ACC112 (cell line): Measurements from ENCODE around the gene TCFL5.

Experiments
- H2AFZ ChIP-seq: fragments of 200-600 bp; sonication (generic); one replicate; pipeline ENCODE4 v1.6.0; 2017; ENCODE audit warnings: antibody characterized with exemption, low read length; ENCODE audit not compliant: unreplicated experiment
- H3K27ac ChIP-seq: fragments of 200-600 bp; sonication (generic); 2 replicates; pipeline ENCODE4 v1.5.1; 2014; ENCODE audit warnings: low read depth, mild to moderate bottlenecking, antibody characterized with exemption, low read length, moderate library complexity
- H3K27me3 ChIP-seq: fragments of 200-600 bp; sonication (generic); 2 replicates; pipeline ENCODE4 v1.6.1; 2014; ENCODE audit warnings: mild to moderate bottlenecking, antibody characterized with exemption, low read length, moderate library complexity, mixed read lengths; ENCODE audit not compliant: insufficient read depth
- H3K36me3 ChIP-seq: fragments of 200-600 bp; sonication (generic); 2 replicates; pipeline ENCODE4 v1.6.1; 2016; ENCODE audit warnings: mild to moderate bottlenecking, antibody characterized with exemption, low read length, moderate library complexity, mixed read lengths; ENCODE audit not compliant: insufficient read depth
- H3K4me1 ChIP-seq: fragments of 200-600 bp; sonication (generic); one replicate; pipeline ENCODE4 v1.6.1; 2016; ENCODE audit warnings: low read length, mixed read lengths; ENCODE audit not compliant: insufficient read depth, unreplicated experiment, control insufficient read depth
- H3K4me3 ChIP-seq: fragments of 200-600 bp; sonication (generic); 2 replicates; pipeline ENCODE4 v1.5.1; 2014; ENCODE audit warnings: mild to moderate bottlenecking, low read depth, low read length
- H3K79me2 ChIP-seq: fragments of 200-600 bp; sonication (generic); one replicate; pipeline ENCODE4 v1.6.0; 2016; ENCODE audit warnings: low read length; ENCODE audit not compliant: control insufficient read depth, unreplicated experiment, insufficient read depth

The TCFL5 gene

GRCh38 chr20:62818592-62819493 lies 42.8 kb downstream of the TCFL5 start:
- no peaks in the 10 kb centered on the region for H3K36me3 ChIP-seq
- H3K27me3 ChIP-seq, result peaks cover 21% of the 10 kb centered on the region
- no peaks in the 10 kb centered on the region for H3K79me2 ChIP-seq
- no peak overlapping the region for H3K27ac ChIP-seq
- peaks cover 41% of the 10 kb centered on the region for H3K4me1 ChIP-seq
- H2AFZ ChIP-seq, result no peak overlapping the region
- 0 out of 2 replicates have a peak overlapping the region, but pooled peaks have one; percentile 4 for H3K4me3 ChIP-seq

DNA sequence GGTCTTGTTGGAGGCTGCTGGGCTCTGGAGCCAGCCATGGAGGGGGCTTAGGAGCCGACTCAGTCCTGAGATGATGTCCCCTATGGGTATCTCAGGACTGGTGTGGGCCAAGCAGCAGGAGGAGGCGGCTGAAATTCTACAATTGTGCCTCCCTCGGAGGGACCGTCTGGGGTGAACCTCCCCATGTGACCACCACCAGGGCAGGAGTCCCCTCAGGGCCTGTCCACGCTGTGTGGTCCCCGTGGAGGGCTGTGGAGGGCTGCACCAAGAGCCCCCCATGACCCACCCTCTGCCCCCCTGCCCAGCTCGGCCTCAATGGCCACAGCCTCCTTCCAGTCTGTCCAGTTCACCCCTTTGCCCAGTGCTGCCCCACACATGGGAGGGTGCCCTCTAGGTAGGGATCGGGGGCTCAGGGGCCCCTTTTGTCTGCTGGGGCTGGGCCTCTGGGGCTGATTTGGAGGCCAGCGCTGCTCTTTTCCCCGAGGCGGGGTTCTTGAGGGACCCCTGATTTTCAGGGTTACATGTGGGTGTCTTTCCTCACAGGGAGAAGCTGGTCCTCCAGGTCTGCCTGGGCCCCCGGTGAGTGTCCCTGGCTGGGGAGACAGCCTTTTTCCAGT lies 43.5 kb downstream of the TCFL5 start:
- H3K27me3 ChIP-seq, result peaks cover 21% of the 10 kb centered on the region
- no peak overlapping the region for H3K4me3 ChIP-seq
- peaks cover 41% of the 10 kb centered on the region for H3K4me1 ChIP-seq

DNA sequence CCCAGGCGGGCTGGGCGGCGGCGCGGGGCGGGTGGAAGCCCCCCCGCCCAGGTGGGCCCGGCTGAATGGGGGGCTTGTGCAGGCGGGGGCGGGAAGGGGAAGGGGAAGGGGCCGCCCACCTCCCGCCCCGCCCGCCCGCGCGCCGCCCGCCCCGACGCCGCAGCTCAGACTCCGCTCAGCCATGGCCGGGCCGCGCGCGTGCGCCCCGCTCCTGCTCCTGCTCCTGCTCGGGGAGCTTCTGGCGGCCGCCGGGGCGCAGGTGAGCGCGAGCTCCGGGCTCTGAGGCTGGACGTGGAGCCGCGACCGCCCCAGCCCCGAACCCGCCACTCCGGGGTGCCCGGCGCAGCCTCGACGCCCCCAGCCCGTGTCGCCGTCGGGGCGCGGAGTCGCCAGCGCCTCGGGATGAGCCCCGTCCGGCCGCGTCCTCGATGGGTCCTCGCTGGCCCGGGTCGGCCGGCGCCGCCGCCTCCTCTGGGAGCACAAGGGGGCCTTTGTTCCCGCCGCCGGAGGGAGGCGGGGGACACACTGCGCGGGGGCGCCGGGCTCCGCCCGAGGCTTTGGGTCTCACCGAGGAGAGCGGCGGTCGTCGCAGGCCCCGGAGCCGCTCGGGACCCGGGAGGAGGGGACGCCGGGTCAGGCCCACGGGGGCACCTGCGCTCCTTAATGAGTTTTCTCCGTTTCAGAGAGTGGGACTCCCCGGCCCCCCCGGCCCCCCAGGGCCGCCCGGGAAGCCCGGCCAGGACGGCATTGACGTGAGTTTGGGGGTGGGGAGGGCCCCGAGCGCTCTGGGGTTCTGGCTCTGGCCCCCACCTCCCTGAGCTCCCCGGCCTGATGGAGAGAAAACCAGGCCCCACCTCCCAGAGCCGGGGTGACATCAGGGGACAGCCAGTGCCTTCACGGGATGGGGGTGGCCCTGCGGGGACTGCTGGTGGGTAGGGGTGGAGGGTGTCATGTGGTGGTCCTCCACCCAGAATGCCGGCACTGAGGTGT lies 44.4 kb downstream of the TCFL5 start, which contains the start of gene COL9A3:
Gene COL9A3 (plus strand): TSS at position 167 of the 990 bp plus-strand sequence. CDS start 15 bp downstream, at position 182.
- peak within 1 kb of the TSS; percentile 69 for H3K4me3 ChIP-seq
- H2AFZ ChIP-seq, result no peak within 1 kb of the TSS
- no peak within 1 kb of the TSS for H3K27ac ChIP-seq

More for the DNA sequence above, 43.5 kb downstream of the TCFL5 start:
- Histone ChIP-seq H2AFZ (no peak overlapping the region), H3K79me2 (no peaks in the 10 kb centered on the region), H3K36me3 (no peaks in the 10 kb centered on the region), H3K27ac (no peak overlapping the region)

DNA sequence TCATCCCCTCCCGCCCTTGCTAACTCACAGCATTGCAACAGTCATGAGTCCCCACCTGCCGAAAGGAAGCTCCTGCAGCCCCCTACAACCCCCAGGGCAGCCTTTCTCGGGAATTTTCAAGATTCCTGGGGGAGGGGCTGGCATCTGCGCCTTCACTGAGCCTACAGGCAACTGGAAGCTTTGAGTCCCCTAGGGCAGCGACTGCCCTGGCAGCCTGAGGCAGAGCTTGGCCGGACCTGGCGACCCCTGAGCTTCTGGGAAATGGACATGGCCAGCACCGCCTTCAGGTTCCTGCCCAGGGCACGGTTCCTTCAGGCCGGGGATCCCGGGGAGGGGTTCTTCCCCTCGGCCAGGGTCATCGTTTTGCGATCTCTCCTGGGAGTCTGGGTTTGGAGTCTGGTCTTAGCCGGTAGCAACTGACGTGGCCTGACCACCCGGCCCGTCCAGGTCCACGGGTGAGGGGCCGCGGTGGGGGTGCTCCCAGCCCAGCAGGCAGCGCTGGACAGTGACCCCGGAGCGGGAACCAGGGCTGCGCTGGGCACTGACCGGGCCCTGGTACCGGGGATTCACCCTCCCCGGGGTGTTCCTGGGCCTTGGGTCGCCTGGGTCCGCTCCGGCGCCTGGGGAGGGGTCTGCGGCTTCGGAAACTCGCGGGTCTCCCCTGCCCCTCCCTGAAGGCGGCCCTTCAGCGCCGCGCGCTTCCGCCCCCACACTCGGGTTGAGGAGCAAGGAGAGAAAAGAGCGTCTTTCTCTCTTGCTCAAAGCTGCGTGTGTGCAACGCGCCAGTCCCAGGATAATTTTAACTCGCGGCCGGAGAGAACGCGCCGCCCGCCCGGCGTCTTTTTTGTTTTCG lies 45.4 kb downstream of the TCFL5 start:
- H2AFZ ChIP-seq, result no peak overlapping the region
- H3K27ac ChIP-seq, result no peak overlapping the region
- no peaks in the 10 kb centered on the region for H3K36me3 ChIP-seq
- peaks cover 41% of the 10 kb centered on the region for H3K4me1 ChIP-seq
- H3K79me2 ChIP-seq, result no peaks in the 10 kb centered on the region
- peak overlapping the region; percentile 69 for H3K4me3 ChIP-seq
- peaks cover 21% of the 10 kb centered on the region for H3K27me3 ChIP-seq

More for the DNA sequence above, 44.4 kb downstream of the TCFL5 start, which contains the start of gene COL9A3:
- Histone ChIP-seq H3K36me3 (no peaks in the 10 kb centered on the region), H3K4me1 (peaks cover 41% of the 10 kb centered on the region), H3K27me3 (peaks cover 21% of the 10 kb centered on the region), H3K79me2 (no peaks in the 10 kb centered on the region)

GRCh38 chr20:62815066-62815991 lies 46.3 kb downstream of the TCFL5 start:
- H3K4me3 ChIP-seq, result no peak overlapping the region
- peaks cover 21% of the 10 kb centered on the region for H3K27me3 ChIP-seq
- peaks cover 39% of the 10 kb centered on the region for H3K4me1 ChIP-seq
- no peak overlapping the region for H3K27ac ChIP-seq
- no peak overlapping the region for H2AFZ ChIP-seq
- no peaks in the 10 kb centered on the region for H3K79me2 ChIP-seq
- peaks cover 5% of the 10 kb centered on the region; the same call in 1 of the 2 replicates for H3K36me3 ChIP-seq

- Histone ChIP-seq H3K36me3 (peaks cover 11% of the 10 kb centered on the region; the same call in 1 of the 2 replicates), H3K79me2 (no peaks in the 10 kb centered on the region), H3K27ac (no peak overlapping the region), H3K4me3 (no peak overlapping the region), H3K4me1 (peaks cover 33% of the 10 kb centered on the region), H3K27me3 (peaks cover 21% of the 10 kb centered on the region), H2AFZ (no peak overlapping the region)
These were observed 46.9 kb downstream of the TCFL5 start for GRCh38 chr20:62814709-62815065.

DNA sequence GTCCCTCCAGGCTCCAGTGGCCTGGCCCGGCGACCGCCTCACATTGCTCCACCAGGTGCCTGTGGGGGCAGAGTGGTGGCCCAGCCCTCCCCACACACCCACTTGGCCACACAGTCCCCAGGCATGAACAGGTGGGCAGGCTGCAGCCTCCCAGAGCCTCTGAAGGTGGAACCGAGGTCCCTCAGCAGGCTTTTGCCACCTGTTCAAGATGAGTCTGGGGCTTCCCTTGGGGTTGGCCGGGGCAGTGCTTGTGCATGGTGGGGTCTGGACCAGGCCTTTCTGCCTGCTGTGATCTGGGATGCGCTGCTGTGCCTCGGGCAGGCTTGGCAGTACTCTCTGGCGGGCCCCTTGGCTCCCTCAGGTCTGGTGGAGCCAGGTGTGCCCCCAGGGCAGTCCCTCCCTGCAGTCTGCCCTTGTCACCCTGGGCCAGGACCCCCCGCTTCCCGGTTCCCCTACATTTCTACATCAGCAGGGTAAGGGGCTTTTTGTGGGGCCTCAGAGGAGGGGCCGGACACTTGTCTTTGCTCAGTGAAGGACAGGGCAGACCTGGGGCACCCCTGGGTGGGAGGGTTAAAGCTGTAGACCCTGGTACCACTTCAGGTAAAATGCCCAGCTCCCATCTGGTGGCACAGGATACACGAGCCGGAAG lies 47.4 kb downstream of the TCFL5 start:
- Histone ChIP-seq H3K27me3 (peaks cover 21% of the 10 kb centered on the region), H3K4me3 (no peak overlapping the region), H3K27ac (no peak overlapping the region), H3K36me3 (peaks cover 16% of the 10 kb centered on the region; the same call in 1 of the 2 replicates), H2AFZ (no peak overlapping the region), H3K4me1 (peaks cover 28% of the 10 kb centered on the region), H3K79me2 (peaks cover 3% of the 10 kb centered on the region)

- H2AFZ ChIP-seq, result no peak overlapping the region
- H3K36me3 ChIP-seq, result peaks cover 16% of the 10 kb centered on the region; the same call in 1 of the 2 replicates
- H3K4me1 ChIP-seq, result peaks cover 22% of the 10 kb centered on the region
These were observed 48.0 kb downstream of the TCFL5 start for GRCh38 chr20:62813588-62813987.

More at GRCh38 chr20:62813588-62813987, 48.0 kb downstream of the TCFL5 start:
- H3K4me3 ChIP-seq, result no peak overlapping the region
- no peak overlapping the region for H3K27ac ChIP-seq
- peaks cover 21% of the 10 kb centered on the region for H3K27me3 ChIP-seq
- H3K79me2 ChIP-seq, result peaks cover 5% of the 10 kb centered on the region
